HG03280 (cell line): ENCODE measurements around the gene SURF6.
"Not testable (repeated sequence)": the region's sequence is repeated elsewhere in the genome, so short reads cannot be mapped to it uniquely, and the experiment has no call there.

Source experiments
- ATAC-seq: cut with Tn5 transposase; IDR thresholded peaks from one replicate; pipeline ENCODE4 v1.9.1; 2021; ENCODE audit warnings: mild to moderate bottlenecking, moderate library complexity; ENCODE audit not compliant: unreplicated experiment

SURF6 gene

GRCh38 chr9:133301253-133302230 lies 34.4 kb downstream of the SURF6 start:
- no peak for ATAC-seq

GRCh38 chr9:133299996-133300395 lies 36.0 kb downstream of the SURF6 start:
- ATAC-seq: not testable (repeated sequence)

GRCh38 chr9:133294257-133294656 lies 41.7 kb downstream of the SURF6 start:
- no peak for ATAC-seq

GRCh38 chr9:133290751-133291302 lies 45.2 kb downstream of the SURF6 start:
- no peak for ATAC-seq

- no peak for ATAC-seq
These were observed 49.5 kb downstream of the SURF6 start for GRCh38 chr9:133286523-133286922.

- no peak for ATAC-seq
These were observed 50.7 kb downstream of the SURF6 start for GRCh38 chr9:133285252-133285775.

- ATAC-seq: no peak
These were observed 51.6 kb downstream of the SURF6 start for GRCh38 chr9:133284362-133284761.

GRCh38 chr9:133283255-133284032 lies 52.5 kb downstream of the SURF6 start:
- not testable (repeated sequence) for ATAC-seq

GRCh38 chr9:133282464-133283238 lies 53.3 kb downstream of the SURF6 start:
- no peak for ATAC-seq

GRCh38 chr9:133280392-133280791 lies 55.6 kb downstream of the SURF6 start:
- ATAC-seq: no peak
